GM18520 (cell line): ENCODE data around the gene UACA.
"Not testable (repeated sequence)": the region's sequence is repeated elsewhere in the genome, so short reads cannot be mapped to it uniquely, and the experiment has no call there.

Experiments
- ATAC-seq: cut with Tn5 transposase; IDR thresholded peaks from one replicate; pipeline ENCODE4 v1.9.1; 2021; ENCODE audit not compliant: unreplicated experiment

UACA gene

DNA sequence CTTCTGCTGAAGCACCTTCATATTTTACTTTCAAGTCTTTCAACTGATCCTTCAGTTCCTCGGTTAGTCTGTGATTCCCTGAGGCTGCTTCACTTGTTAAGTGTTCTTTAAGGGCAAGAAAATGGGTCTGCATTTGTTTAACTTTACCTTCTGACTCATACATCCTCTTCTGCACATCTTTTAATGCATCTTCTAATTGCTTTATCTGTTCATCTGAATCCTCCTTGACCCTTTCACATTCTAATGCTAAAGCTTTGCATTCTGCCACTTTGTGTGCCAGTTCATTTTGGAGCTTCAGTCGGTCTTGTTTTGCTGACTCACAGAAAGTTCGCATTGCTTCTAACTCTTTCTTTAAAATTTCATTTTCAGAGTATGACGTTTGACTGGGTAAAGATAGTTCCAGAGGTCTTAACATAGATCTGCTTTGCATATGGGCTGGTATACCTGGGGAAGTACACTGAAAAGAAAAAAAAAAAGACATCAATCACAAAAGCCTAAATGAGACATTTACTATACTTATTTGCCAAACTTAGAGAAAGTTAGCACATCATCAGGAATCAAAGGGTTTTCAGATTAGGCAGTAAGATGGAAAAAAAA is 94.3 kb downstream of the UACA start:
- ATAC-seq = no peak

DNA sequence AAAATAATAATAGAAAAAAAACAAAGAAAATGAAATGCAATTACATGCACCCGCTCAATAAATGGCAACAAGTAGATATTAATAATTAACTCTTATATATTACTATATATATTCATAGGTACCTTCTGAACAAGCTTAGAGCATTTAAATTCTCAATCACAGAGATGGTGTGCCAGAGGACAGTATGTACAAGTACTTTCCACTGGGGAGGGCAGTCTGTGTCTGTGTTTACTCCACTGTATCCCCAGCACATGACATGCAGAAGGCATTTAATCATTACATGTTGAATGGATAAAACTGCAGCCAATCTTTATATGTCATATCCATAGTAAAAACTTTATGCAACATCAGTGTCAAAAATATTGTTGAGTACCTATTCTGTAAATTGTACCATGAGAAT is 97.8 kb downstream of the UACA start:
- no peak for ATAC-seq

DNA sequence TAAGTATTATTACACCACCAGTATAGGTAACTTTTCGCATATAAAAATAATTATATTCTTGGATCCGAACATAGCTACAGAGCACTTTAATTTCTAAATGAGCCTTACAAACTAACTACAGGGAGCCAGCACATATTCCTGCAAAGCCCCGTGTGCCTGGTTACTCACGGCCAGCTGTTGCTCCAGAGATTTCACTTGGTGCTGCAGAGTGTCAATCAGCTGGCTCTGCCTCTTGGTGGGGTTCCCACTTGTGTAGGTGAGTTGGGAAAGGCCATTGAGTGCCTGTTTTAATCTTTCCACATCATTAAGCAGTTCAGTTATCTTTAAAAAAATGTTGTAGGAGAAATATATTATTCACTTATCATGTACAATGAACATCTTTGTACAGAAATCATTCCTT is 98.9 kb downstream of the UACA start:
- no peak for ATAC-seq

DNA sequence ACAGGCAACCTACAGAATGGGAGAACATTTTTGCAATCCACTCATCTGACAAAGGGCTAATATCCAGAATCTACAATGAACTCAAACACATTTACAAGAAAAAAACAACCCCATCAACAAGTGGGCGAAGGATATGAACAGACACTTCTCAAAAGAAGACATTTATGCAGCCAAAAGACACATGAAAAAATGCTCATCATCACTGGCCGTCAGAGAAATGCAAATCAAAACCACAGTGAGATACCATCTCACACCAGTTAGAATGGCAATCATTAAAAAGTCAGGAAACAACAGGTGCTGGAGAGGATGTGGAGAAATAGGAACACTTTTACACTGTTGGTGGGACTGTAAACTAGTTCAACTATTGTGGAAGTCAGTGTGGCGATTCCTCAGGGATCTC is 100.3 kb downstream of the UACA start:
- ATAC-seq = not testable (repeated sequence)

DNA sequence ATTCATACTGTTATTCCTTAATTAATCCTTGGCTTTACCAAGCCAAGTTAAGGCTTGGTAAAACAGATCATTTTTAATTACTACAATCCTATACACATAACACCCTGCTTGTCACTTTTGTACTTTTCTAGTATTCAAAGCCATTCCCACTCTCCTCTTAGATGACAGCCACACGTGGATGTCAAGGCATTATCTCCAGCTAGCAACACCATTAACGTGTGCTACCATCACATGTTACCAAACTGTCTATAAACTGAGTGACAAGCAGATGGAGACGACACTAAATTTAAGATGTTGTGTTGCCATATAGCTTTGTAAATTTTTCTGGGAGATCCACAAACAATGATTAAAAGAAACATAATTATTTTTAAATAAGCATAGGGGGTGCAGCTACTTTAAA is 103.7 kb downstream of the UACA start:
- no peak for ATAC-seq

DNA sequence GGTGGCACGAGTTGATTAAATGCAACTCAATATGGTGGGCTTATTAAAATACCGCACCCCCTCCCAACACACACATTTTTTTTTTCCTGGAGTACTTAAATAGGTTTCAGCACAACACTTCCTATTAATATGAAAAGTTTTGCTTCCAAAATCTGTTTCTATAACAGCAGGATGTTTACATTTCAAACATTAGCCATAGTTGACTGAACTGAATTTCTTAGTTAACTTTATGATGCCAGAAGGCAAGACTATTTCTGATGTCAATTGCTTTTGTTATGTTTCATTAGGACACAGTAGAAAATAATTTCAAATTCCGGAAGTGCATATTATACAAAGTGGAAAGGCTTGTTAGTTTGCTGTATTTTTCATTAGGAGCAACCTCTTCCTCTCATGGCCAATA is 104.7 kb downstream of the UACA start:
- ATAC-seq = no peak

DNA sequence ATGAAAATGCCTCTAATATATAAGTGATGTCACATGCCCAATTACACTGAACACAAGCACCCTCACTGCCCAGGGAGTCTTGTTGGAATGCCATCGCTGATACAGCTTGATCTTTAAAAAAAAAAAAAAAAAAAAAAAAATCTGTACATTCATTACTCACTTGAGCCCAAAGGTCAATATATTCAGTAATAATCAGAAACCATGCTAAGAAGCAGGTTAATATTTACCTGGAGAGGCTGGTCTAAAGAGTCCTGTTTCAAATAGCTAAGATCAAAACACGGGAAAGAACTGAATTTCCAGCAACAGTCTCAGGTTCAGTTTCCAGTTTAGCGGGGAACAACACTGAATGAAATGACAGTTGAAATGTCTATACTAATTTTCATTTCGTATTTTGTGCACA is 109.9 kb downstream of the UACA start:
- no peak for ATAC-seq

DNA sequence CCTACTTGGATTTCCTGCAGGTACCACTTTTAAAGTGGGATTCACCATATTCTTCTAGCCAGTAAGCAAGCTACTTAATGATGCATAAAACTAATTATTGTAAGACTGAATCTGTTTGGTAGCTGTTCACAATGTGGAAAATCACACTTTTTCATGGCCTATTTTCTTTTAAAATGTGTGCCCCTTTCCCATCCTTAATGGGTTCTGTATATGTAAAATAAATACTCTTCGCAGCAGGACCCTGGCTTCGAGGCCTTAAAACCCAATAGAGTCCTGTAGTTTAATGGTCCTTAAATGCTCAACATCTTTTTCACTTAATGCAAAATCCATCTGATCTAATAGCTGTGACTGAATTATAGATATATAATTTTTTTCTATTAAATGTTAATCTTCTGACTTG is 111.0 kb downstream of the UACA start:
- no peak for ATAC-seq

DNA sequence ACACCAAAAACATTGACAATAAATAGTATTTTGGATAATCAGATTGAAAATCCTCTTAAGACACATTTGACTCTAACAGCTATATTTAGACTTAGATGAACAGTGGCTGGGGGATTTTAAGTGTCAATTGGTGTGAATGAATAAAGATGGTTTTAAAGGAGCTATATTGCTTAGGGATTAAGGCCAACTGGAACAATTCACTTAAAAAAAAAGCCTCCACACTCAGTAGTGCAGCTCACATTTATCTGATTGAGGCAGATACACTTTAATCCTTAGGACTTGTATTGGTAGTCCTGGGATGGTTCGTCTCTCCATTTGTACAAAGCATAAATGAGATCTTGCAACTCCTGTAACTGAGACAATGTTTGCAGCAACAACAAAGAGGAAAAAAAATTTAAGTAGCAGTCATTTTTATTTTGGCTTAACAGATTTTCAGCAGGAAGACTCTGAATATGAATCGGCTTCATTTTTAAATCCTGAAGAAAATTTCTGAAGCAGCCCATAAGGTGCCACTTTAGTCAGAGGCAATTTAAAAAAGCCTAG is 112.0 kb downstream of the UACA start:
- no peak for ATAC-seq

DNA sequence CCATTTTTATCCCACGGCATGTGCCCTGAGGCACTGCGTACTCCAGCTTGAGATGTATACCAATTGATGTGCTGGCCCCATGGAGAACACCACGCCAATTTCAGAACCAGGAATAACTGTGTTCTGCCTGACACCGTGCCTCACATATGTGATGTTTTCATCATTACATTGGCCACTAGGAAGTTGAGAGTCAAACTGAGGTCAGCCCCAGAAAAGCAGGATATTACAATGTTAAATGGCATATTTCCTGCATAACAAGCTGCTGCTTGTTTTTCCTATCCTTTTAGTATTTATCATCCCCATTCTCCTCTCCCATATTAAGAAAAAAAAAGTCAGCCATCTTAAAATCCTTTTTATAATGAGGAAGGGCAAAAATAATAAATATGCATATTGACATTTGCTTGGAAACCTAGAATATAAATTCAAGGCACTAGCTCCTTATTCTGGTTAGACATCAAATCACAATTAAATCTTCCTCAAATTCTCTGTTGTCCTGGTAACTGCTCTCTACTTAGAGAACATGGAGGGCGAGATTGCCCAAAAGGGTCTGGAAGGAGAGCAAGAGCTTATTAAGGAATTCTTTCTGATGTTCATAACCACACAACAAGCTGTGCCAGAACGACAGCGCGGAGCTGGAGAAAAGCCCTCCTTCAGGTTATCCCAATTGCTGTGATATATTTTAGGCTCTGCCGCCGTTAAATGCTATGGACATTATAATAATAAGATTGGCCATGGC is 112.6 kb downstream of the UACA start:
- no peak for ATAC-seq

DNA sequence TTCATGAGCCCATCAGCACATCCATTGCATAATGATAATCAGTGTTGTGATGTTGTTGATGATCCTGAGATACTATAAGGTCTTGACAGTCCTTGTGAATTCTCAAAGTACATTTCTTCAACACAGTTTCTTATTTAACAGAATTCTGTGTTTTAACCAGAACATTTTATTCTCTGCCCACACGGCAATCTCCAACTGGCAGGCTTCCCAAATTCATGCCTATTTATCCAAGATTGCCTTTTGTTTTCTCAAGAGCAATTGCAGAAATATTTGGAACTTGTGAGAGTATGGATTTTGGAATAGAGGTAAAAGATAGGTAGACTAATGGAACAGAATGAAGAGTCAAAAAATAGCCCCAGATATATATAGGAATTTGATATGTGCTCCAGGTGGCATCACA is 116.0 kb downstream of the UACA start:
- no peak for ATAC-seq

DNA sequence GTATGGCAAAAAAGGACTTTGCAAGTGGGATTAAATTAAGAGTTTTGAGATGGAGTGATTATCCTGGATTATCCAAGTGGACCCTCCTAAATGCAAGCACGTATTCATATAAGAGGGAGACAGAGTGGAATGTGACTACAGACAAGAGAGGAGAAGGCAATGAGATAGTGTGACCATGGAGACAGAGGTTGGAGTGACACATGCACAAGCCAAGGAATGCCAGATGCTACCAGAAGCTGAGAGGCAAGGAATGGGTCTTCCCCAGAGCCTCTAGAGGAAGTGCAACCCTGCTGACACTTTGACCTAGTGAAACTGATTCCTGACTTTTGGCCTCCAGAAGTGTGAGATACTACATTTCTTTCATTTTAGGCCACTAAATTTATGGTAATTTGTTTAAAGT is 117.2 kb downstream of the UACA start:
- no peak for ATAC-seq

DNA sequence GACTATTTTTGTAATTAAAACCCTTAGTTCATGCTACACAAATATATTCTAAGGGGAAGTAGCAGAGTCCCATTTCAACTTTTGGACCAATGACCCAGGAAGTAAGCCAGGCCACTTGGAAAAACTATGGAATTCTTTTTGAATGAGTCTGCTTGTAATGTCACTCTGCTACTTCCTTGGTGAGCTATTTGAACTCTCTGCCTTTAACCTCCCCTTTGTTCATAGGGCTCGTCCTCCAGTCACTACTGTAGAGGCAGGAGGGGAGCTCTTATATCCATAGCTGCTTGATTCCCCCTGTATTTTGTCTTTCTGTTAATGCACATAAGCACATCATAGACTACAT is 119.6 kb downstream of the UACA start:
- no peak for ATAC-seq

DNA sequence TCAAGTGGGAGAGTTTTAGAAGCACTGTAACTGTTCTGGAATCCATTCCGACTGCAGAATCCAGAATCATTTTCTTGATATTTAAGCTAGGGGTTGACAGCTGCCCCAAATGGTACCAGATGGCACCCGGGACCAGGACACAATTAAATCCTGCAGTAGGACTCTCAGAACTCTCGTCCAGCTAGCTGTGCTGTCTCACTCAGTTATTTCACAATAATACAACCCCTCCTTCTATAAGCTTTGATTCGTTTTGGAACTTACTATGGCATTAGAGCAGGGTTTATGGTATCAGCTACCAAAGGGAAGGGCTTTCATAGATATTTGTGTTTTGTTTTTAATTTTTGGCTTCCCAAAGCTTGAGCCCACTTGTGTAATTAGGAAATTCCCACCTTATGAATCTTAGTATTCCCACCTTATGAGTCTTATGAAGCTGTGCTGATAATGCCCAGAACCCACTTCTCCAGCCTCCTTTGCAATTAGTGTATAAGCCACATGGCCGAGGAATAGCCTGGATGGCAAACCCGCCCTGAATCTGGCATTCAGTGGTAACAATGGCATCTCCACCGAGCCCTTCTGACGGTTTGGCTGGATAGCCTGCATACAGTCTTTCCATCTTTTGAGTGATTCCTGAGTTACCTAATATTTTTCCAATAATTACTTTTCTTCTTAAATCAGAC is 120.1 kb downstream of the UACA start:
- no peak for ATAC-seq

DNA sequence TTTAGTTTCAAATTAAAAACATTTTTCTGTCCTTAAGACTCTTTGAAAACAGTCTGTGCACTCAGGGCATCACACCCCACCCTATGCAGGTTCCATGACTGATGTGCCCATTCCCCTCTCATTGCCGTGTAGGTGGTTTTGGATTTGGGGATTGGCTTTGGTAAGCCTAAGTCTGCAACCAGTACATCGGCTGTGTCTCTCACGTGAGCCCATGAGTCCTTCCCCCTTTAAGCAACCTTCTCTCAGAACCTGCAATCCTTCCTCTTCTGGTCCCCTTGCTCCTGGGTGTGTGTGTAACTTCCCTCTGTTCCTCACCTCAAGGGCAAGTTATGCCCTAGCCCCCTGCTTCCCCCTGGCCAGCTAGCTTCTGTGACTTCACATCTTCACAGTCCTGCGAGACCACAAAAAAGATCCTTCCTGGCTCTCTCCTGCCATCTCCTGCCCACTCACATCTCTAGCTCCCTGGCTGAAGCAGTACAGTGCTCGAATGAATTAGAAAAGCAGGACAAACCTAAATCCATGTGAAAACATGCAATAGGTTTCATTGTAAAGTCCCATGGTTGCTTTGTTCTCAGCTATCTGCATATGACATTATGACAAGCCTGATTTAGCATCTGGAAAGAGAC is 126.7 kb downstream of the UACA start:
- ATAC-seq = no peak

DNA sequence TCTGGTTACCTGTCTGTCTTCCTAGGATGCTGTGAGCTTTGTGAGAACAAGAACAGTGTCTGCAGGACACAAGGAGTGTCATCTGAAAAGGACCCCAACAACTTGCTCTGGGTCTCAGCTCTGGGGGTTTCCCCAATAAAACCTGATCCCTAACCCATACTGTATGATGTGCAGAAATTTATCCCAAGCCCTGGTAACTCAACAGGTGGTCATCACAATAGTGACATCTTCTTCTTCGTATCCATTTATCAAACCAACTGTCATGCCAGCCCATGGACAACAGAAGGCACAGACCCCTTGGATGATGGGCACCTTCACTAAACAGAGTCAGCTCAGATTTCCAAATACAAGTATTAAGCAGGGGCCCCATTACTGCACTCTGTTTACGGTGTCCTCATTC is 127.5 kb downstream of the UACA start:
- no peak for ATAC-seq

DNA sequence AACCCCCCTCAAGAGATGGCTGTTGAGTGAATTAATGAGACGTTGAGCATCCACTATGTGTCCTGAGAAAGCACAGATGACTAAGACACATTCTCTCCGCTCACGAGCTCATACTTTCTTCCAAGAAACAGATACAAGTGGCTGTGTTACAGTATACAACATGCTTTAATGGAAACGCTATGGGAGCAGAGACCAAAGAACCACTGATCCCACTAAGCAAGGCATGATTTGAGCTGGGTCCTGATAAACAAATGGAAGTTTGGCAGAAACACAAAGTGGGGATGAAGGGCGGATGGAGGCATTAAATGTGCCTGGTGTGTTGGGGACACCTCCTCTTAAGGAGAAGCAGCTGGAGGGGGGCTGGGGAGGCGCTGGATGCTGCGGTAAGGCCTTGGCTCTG is 129.4 kb downstream of the UACA start:
- ATAC-seq = no peak

DNA sequence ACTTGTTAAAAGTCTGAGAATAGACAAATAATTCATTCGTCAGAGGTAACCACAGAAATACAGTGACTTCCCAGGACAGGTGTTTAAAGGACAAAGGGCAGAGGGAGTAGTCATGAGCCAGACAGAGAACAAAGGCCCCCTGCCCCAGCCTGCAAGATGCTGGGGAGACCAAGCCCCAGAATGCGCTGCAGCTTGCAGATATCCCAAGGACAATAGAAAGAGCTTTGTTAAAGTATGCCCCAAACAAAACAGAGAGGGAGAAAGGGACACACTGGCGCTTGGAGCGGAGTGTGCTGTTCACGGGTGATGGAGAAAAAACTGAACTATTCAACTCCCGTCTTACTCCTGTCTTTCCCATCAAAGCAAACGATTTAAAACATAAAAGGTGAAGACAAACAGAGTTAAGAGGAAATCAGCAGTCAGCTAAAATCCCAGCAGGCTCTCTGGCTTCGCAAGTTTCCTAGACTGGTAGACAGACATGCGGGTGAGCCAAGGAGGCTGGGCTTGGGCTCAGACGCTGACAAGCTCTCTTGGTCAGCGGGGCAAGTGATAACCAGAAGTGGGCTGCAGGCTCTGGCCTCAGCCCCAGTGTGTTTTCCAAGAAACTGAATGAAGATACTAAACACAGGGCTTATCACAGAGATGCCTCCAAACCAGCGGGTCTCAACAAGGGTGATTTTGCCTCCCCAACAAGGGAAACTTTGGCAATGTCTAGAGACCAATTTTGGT is 130.1 kb downstream of the UACA start:
- no peak for ATAC-seq

DNA sequence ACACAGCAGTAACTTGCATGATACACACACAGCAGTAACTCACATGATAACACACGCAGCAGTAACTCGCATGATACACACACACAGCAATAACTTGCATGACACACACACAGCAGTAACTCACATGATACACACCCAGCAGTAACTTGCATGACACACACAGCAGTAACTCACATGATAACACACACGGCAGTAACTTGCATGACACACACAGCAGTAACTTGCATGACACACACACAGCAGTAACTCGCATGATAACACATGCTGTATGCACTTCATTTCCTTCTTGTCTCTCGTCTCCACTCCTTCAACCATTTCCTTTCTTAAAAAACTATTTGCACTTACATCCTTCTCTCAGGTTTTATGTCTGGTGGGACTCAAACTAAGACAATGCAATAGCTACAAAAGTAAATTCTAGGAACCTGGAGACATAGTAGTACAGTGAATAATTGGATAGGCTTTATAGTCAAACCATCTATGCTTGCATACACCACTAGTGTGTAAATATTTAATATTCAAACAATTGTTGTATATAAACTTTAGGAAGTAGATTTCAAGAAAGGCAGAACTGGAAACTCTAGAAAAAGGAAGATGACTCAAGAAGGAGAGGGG is 130.8 kb downstream of the UACA start:
- ATAC-seq = no peak

DNA sequence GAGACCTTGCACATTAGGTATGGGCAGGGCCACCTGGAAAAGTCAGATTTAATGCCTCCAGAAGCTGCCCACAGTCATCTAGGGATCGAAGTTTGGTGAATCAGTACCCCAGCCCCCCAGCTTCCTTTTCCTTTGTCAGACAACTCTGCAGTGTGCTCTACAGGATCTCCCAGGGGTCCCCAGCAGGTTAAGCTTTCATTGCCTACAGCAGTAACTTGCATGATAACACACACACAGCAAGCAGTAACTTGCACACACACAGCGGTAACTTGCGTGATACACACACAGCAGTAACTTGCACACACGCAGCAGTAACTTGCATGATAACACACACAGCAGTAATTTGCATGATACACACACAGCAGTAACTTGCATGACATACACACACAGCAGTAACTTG is 131.3 kb downstream of the UACA start:
- ATAC-seq = no peak

DNA sequence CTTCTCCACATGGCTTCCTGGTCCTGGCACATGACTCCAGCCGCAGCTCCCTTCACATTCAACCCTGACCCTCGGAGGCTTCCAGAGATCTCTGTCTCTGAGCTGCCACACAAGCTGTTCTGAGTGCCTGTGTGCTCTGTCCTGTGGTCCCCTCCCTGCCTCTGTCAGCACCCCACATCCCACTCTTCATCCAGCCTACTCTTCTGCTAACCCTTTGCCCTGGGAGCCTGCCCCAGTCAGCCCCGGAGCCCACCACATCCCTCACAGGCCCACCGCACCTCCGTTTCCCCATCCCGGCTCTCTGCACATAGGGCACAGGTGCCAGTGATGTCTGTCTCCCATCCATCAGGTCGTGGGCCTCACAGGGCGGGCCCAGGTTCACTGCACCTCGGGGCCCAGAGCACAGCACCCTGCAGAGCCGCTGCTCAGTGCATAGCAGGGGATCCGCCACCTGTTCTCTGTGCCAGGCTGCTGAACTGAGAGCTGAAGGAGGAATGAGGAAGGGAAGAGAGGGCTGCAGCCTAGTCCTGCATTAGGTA is 133.6 kb downstream of the UACA start:
- no peak for ATAC-seq
